HUDEP-2 (cell line): ENCODE measurements around the gene CEBPA.
"Not testable (repeated sequence)": the region's sequence is repeated elsewhere in the genome, so short reads cannot be mapped to it uniquely, and the experiment has no call there.

Experiments
- DNase-seq, 76 experiments: peaks; one replicate each; lab custom pipeline; 2025; ENCODE audit not compliant: unreplicated experiment in 76 of 76; lab: John Stamatoyannopoulos, UW

Gene CEBPA

DNA sequence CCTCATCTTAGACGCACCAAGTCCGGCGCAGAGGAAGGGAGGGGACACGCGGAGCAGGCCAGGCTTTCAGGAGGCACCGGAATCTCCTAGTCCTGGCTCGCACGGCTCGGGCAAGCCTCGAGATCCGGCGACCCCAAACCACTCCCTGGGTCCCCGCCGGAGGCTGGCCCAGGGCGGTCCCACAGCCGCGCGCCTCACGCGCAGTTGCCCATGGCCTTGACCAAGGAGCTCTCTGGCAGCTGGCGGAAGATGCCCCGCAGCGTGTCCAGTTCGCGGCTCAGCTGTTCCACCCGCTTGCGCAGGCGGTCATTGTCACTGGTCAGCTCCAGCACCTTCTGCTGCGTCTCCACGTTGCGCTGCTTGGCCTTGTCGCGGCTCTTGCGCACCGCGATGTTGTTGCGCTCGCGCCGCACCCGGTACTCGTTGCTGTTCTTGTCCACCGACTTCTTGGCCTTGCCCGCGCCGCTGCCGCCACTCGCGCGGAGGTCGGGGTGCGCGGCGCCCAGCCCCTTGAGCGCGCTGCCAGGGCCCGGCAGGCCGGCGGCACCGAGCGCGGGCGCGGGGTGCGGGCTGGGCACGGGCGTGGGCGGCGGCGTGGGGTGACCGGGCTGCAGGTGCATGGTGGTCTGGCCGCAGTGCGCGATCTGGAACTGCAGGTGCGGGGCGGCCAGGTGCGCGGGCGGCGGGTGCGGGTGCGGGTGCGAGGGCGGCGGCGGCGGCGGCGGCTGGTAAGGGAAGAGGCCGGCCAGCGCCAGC, 1.0 kb downstream of the CEBPA start:
- no peak for DNase-seq

DNA sequence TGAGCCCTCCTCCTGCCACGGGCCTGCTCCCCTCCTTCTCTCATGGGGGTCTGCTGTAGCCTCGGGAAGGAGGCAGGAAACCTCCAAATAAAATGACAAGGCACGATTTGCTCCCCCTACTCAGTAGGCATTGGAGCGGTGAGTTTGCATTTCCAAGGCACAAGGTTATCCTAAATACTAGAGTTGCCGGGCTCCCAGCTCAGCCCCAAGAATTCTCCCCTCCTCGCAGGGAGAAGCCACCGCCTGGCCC, 1.5 kb downstream of the CEBPA start:
- peak in 1 of 76 experiments; percentile 16 for DNase-seq

DNA sequence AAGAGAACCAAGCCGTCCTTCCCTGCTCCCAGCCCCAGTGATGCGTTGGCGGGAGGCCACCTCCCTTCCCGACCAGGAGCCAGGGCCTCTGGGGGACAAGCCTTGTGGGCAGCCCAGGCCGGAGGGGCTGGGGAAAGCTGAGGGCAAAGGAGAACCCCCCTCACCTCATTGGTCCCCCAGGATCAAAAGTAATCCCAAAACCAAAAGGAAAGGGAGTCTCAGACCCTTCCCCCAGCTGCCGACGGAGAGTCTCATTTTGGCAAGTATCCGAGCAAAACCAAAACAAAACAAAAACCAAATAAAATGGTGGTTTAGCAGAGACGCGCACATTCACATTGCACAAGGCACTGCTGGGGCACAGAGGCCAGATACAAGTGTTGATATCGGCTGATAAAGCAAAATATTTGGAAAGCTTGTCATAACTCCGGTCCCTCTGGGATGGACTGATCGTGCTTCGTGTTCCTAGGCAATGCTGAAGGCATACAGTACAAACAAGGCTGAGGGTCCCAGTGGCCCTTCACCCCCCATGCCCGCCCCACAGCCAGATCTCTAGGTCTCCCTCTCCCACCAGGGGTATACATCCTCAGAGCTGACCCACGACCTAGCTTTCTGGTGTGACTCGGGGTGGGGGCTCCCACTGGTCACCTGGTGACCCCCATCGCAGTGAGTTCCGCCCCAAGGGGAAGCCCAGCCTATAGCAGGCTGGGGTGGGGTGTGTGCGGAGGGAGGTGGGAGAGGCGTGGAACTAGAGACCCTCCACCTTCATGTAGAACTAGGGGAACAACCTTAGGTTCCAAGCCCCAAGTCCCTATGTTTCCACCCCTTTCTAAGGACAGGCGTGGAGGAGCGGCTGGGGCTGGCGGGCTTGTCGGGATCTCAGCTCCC, 2.1 kb downstream of the CEBPA start:
- DNase-seq: peak in 2 of 76 experiments; percentile 10 to 17

DNA sequence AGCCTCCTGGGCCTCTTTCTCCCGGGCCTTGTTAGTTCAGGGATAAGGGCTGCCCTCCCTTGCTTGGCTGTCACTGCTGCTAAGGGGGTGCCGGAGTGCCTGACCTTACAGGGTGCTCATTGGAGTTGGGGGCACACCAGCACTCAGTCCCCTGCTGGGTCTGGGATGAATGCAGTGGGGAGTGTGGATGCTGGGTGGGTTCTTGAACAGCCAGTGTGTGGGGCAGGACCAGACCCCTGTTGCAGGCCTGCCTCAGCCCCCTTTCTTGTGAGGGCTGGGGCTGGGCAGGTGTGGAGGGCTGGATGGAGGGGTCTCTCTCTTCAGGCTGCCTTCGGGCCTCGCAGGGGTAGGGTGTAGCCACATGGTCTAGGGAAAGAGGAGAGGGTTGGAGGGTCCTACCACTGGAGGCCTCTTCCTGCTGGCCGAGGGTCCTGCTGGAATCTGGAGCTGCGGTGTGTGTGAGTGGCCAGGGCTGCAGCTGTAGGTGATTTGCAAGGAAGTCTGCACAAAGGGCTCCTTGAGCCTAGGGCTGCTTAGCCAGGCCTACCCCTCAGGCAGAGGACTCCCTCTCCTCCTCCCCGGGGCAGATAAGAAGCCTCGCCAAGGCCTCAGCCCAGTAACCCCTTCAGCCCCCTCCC, 3.2 kb downstream of the CEBPA start:
- DNase-seq: no peak

DNA sequence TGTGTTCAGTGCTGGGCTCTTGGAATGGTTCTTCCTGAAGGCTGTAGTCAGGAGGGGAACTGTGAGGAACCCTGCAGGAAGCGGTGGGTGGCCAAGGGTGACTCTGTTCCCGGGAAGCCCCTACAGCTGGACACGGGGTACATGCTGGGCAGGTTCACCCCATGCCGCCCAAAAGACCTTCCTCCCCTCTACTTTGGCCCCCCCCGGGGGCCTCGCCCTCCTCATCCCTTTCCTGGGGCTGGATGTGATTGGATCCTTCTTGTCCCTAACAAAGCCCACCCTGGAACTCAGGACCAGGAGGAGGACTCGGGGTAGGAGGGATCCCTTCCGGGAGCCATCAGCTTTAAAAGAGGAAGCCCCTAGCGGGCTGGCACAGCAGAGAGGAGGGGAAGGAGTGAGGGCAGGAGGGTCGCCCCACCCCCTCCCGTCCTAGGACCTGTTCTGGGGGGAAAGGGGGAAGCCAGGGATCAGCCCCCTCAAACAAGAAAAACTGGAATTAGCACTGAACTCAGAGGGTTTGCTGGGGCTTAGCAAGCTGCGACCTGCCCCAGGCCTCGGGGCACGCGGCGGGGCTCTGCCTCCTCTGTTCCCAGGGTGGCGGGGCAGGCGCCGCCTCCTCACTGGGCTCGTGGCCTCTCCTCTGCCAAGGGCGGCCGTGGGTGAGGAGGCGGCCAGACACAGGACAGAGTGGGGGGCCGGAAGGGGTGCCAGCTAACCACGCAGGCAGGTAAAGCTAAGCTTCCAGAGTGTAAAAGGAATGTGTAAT, 4.0 kb downstream of the CEBPA start:
- DNase-seq: no peak

DNA sequence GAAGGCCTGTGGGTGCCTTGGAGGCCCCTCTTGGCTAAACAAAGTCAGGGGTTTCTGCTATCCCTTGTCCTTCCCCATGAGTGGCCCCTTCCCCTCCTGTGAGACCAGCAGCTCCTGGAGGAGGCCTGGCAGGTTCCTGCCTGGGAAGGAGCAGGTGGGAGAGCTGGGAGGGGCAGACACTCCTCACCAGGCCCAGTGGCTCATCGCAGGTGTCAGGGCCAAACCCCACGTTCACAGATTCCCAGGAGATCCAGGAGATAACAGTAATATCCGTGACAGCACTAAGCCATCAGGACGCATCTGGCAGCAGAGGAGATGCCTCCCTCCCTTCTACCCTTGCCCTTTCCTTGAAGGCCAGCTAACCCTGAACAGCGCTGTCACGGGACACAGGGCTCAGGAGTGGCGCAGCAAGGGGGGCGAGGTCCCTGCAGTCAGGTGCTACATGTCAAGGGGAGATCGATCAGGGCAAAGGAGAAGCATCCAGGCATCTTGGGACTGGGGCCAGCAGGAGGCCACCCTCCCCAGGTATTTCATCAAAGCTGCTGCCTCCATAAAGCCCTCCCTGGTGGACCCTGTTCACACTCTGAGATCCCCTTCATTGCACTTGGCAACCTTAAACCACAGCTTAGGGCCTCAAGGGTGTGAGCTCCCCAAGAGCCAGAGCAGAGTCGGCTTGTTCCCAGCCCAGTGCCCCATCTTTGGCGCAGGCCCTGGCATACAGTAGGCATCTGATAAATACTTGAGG, 4.8 kb downstream of the CEBPA start:
- DNase-seq: no peak

DNA sequence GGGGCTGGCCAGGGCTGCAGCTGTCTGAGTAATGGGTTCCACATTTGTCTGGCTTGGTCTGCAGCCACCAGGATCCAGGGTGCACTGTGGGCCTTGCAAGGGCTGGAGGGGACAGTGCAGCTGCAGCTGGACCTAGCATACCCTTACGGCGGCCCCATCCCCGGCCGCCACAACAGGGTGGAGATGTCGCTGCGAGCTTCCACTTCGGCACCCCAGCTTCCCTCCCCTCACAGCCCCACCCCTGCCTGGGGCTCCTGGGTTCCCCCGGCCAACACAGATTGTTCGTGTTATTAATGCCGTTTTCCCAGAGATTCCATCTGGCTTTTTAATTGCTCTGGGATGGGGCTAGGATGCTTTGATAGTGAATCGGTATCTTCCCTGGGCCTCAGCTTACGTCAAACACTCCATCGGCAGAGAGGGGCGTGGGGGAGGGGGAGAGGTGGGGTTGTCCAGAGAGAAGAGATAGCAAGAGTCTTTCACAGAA, 5.8 kb downstream of the CEBPA start:
- no peak for DNase-seq

DNA sequence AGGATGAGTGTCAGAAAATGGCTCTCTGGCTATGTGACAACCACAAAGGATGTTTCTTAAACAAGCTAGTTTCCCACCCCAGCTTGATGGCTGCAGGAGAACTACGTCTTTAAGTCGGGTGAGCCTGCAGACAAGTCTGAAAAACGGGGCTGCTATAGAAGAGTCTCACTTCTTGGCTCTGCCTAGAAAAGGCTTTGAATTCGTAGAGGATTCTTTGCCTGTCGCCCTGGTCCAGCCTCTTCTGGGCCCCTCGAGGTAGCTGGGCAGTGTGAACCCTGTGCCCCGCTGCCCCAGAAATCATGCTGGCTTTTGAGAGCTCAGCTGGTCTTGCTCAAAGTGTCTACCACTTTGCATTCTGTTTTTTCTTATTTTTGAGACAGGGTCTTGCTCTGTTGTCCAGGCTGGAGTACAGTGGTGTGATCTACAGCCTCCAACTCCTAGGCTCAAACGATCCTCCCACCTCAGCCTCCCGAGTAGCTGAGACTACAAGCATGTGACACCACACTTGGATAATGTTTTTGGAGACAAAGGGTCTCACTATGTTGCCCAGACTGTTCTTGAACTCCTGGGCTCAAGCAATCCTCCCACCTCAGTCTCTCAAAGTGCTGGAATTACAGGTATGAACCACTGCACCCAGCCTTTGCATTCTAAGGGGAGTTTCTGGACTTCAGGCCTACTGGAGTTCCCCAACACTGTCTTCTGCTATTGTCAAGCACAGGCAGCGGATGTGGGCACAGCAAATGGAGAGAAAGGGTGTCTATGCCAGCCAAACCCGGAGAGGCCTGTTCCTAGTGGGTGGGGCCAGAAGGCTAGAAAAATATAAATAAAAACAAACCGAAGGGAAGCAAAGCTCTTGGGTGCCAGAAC, 6.5 kb downstream of the CEBPA start:
- no peak for DNase-seq

DNA sequence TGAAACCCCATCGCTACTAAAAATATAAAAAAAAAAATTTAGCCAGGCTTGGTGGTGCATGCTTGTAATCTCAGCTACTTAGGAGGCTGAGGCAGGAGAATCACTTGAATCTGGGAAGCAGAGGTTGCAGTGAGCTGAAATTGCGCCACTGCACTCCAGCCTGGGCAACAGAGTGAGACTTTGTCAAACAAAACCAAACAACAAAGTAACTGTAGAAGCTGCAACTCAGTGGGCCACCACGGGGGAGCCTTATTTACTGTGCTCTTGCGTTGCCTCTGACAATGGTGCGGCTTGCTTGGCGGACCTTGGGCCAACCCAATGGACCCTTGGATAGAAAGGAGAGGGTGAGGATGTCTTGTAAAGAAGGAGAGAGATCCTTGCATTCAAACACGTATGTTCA, 7.3 kb downstream of the CEBPA start:
- DNase-seq: not testable (repeated sequence)

DNA sequence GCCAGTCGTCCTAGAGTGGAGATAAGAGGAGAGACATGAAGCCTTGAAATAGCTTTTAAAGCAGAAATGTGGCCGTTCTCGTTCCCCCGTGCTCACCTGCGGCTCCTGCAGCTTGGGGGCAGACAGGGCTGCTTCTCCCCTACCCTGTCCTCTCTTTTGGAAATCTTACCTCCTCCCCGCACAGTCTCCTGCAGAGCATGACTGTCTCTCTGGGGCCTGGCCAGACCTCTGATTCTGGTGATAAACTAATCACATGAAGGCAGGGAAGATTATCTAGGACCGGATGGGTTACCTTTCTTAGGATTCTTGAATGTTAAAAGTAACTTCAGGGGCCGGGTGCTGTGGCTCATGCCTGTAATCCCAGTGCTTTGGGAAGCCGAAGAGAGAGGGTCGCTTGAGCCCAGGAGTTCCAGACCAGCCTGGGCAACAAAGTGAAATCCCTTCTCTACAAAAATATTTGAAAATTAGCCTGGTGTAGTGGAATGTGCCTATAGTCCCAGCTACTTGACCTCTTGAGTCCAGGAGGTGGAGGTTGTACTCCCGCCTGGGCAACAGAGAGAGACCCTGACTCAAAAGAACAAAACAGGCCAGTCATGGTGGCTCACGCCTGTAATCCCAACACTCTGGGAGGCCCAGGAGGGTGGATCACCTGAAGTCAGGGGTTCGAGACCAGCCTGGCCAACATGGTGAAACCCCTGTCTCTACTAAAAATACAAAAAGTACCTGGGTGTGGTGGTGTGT, 8.1 kb downstream of the CEBPA start:
- peak in 67 of 76 experiments; percentile 25 to 79 (median 51) for DNase-seq

DNA sequence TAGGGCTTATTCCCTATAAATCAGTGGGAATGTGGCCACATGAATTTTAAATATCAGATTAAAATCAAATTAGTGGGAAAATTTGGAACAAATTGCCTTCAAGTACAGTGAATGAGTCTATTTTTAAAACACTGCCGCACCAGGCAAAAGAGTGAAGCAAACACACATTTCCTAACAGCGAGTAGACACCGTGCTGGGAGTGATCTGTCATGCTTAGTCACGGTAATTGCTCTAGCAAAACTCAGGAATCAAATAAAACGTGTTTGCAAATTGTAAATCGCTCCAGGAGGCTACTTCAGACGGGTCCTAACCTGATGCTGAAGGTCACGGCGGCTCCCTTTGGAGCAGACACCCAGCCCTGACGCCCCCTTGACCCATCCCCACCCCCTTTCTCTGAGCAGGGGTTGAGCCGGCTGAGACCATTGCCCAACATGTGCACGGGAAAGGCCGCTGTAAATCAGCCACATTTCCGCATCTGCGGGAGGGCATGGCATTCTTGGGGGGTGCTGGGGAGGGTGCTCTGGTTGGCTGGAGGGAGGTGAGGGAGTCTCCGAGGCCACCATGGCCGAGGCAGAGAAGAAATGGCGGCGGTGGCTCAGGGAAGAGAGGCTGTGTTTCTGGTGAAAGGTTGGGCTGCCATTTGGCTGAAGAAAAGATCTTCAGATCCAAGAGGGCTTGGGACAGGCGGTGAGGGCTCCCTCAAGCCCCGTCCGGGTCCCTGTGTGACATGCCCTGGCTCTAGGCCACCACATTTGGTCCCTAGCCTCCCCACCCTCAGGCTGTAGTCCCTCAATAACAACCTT, 8.9 kb downstream of the CEBPA start:
- DNase-seq: peak in 6 of 76 experiments; percentile 15 to 60 (median 40)

DNA sequence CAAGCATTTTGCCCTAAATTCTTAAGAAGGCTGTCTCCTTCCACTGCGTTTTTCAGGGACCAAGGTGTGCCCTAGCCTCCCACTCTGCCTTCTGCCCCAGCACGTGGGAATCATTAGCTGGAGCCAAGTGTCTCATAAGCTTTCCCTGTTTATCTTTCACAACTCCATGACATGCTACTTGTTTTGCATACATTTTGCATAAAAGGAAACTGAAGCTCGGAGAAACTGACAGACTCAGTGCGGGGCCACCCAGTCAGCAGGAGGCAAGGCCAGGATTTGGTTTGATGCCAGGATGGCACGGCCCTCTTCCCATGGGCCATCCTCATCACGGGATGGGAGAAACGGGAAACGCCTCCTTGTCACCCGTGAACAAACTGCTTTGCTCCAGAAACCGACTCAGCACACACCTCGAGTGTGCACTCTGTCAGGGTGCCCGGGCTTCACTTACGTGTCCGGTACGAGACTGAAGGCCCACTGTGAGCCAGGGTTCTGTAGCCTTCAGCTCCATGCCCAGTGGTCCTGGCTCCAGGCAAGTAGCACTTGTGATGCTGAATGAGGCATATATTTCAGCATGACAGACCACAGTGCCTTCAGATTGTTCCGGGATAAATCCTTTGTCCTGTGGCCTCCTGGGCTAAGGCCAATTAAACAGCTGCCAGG, 9.6 kb downstream of the CEBPA start:
- no peak for DNase-seq

DNA sequence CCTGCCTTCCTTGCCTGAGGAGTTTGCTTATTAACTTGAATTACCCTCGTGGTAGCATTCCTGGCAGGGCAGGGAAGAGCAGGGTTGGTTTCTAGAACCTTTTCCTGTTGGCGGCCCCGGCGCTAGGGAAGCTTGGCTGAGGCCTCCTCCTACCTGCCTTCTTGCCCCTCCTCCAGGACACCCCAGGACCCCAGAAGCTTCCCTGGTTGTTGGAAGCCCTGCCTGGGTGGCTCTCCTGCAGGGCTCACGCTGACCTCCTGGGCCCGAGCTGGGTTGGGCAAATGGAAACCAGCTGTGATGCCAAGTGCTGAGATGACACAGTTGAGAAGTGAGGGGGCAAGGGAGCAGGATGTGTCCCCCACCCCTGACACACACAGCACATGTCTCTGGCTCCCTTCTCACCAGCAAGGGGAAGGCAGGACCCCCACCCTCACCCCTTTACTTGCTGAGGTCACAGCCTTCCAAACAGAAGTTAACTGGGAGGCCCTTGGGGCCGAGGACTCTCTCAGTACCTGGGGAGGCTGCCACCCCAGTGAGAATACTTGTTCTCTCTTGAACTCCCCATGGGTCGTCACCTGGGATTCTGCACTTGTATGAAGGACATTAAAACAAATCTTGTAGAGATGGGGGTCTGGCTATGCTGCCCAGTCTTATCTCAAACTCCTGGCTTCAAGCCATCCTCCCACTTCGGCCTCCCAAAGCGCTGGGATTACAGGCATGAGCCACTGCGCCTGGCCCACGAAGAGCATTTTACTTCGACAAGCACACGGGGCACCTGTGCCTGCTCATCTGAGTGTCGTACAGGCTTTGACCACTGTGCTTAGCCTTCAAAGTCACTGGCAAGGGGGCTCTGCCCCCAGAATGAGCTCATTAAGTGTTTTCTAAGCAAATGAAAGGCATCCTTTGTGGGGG, 10.5 kb downstream of the CEBPA start:
- DNase-seq: no peak

DNA sequence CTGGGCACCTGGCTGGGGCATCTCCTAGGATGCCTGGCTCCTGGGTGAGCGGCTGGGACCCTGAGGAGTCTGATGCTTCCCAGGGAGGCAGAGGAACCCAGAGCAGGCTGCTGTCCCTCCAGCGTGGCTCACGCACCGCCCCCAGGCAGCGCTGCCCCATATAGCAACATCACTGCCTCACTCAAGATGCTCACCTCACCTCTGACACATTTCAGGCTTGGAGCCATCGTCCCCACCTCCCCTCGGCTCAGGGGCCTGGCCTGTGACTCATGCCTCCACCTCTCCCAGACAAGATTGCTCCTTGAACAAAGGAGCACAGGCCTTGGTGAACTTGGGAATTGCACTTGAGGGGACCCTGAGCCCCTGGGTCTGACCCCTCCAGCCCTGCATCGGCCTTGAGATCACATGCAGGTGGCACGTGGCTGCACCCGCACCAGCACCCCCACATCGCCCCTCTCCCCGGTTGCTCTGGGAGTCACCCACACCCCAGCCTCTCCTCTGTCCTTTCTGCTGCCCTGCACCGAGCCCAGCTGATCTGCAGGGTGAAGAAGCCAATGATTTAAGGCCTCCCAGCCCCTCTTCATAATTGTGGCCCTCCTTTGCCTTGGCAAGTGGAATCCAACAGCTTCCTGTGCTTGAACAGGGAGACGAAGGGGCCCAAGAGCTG, 11.2 kb downstream of the CEBPA start:
- no peak for DNase-seq

DNA sequence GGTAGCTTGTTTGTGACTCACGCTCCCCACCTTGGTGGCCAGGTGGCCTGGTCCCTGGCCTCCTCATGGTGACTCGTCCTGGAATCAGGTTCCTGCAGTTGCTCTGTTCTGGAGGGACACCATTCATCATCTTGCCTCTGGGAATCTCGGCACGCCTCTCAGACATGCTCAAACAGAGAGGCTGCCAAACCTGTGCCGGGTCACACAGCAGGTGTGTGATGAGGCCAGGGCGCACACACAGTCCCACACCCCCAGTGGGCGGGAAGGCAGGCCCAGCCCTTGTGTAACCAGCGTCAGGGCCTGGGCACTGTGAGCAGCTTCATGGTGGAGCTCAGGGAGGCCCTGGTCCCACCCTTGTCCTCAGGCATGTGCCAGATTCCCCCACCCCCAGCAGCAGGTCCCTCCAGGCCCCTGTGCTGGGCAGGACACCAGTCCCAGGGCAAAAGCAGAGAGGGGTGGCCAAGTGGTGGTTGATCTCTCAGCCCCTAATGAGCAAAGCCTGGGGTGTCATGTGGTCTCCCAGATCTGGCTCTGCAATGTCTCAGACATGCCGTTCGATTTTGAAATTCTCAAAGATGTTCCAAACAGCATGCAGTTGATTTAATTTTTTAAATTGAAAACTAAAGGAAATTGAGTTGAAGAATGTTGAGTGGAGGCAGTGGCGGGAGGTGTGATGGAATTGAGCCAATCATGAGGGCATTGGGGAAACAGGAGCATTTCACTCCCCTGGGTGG, 12.1 kb downstream of the CEBPA start:
- DNase-seq: no peak
